HL-60 (cell line): ENCODE measurements around the gene SREBF1.

Experiments
- DNase-seq, 2 experiments: peaks; one replicate each; pipeline ENCODE4 v3.0.0-alpha.2; 2010 to 2020; ENCODE audit warnings: low read depth in 1 of 2, low spot score in 1 of 2
- H3K27ac ChIP-seq: fragments of 250-450 bp; sonication (Bioruptor Pico); replicated peaks from 2 replicates; pipeline ENCODE4 v1.5.1; 2020; ENCODE audit warnings: mild to moderate bottlenecking, moderate library complexity
- H3K27me3 ChIP-seq: fragments of 250-450 bp; sonication (Bioruptor Pico); 2 replicates; pipeline ENCODE4 v1.5.1; 2021; ENCODE audit warnings: mild to moderate bottlenecking, moderate library complexity; ENCODE audit not compliant: insufficient read depth, poor library complexity, severe bottlenecking
- H3K4me3 ChIP-seq: replicated peaks from 2 replicates; pipeline ENCODE4 v1.5.1; 2011; ENCODE audit warnings: mild to moderate bottlenecking, control low read depth, low read length; ENCODE audit not compliant: insufficient read depth
- CTCF ChIP-seq: IDR thresholded peaks from one replicate; pipeline ENCODE4 v1.5.1; 2011; ENCODE audit warnings: low read length, control low read depth, inconsistent platforms; ENCODE audit not compliant: insufficient read depth
- GABPA ChIP-seq: IDR thresholded peaks from 2 replicates; pipeline ENCODE4 v1.6.1; 2012; ENCODE audit warnings: low read depth
- POLR2AphosphoS5 ChIP-seq: IDR thresholded peaks from 2 replicates; pipeline ENCODE4 v1.6.1; 2012; ENCODE audit warnings: low read depth
- REST ChIP-seq: IDR thresholded peaks from 2 replicates; pipeline ENCODE4 v1.6.1; 2012; ENCODE audit warnings: low read depth; ENCODE audit not compliant: insufficient replicate concordance
- SPI1 ChIP-seq: IDR thresholded peaks from 2 replicates; pipeline ENCODE4 v1.6.1; 2012; ENCODE audit warnings: low read depth, mild to moderate bottlenecking, borderline replicate concordance

Gene SREBF1

GRCh38 chr17:17833658-17834357 is 3.0 kb downstream of the SREBF1 start:
- Histone ChIP-seq H3K27ac (0 out of 2 replicates have a peak overlapping the region, but pooled peaks have one; percentile 7), H3K27me3 (no peaks in the 10 kb centered on the region), H3K4me3 (no peak overlapping the region)
- TF ChIP-seq SPI1 = no peak
- no peak for DNase-seq

- H3K27me3 ChIP-seq = no peaks in the 10 kb centered on the region
- TF ChIP-seq POLR2AphosphoS5 (no peak), SPI1 (no peak), REST (no peak), GABPA (no peak), CTCF (no peak)
- H3K27ac ChIP-seq = no peak overlapping the region
- no peak overlapping the region for H3K4me3 ChIP-seq
- no peak for DNase-seq
Measured at GRCh38 chr17:17832032-17832363, 4.8 kb downstream of the SREBF1 start.

- H3K4me3 ChIP-seq = no peak overlapping the region
- TF ChIP-seq GABPA = no peak
- TF ChIP-seq CTCF = no peak
- no peak overlapping the region for H3K27ac ChIP-seq
- no peak for DNase-seq
- no peaks in the 10 kb centered on the region for H3K27me3 ChIP-seq
Measured at GRCh38 chr17:17831208-17832031, 5.4 kb downstream of the SREBF1 start.

GRCh38 chr17:17830740-17831207 is 6.0 kb downstream of the SREBF1 start:
- Histone ChIP-seq H3K27me3 (no peaks in the 10 kb centered on the region), H3K4me3 (no peak overlapping the region), H3K27ac (no peak overlapping the region)
- DNase-seq = no peak
- TF ChIP-seq SPI1 = no peak
- TF ChIP-seq REST = no peak
- no peak for TF ChIP-seq CTCF
- no peak for TF ChIP-seq GABPA
- TF ChIP-seq POLR2AphosphoS5 = no peak
